Vagina (tissue), 2 donors: Measurements from ENCODE around the gene TUBA1A.

Source experiments
- CTCF ChIP-seq, 3 experiments: fragments of 450-650 bp in 2 of 3; fragments of 200-600 bp in 1 of 3; sonication (generic) in 1 of 3; IDR thresholded peaks; one replicate each; pipeline ENCODE4 v1.5.1; 2017 to 2019; ENCODE audit warnings: antibody characterized with exemption in 3 of 3, mild to moderate bottlenecking in 2 of 3, moderate library complexity in 2 of 3
- POLR2A ChIP-seq, 2 donors: fragments of 450-650 bp; IDR thresholded peaks; one replicate each; pipeline ENCODE4 v1.6.1; 2017; ENCODE audit warnings: antibody characterized with exemption in 2 of 2, mild to moderate bottlenecking in 2 of 2, moderate library complexity in 2 of 2

GRCh38 chr12:49137476-49137875, 51.4 kb downstream of the TUBA1A start:
- TF ChIP-seq CTCF (IDR thresholded peaks at IDR 0.05) (no peak), POLR2A (IDR thresholded peaks at IDR 0.05) (no peak)
